MCF 10A (cell line): Measurements from ENCODE around the gene LRRC2. TPM values are rescaled to one million over a fixed set of nuclear protein-coding genes. Genes with fewer than 3 reads are reported as not detected.

Source experiments
- BruUV-seq: library from RNA; stranded (reverse); fragments of 400-500 nt; replicated peaks from 2 replicates; lab custom pipeline; 2021; lab: Mats Ljungman, UMichigan
- CTCF ChIA-PET: fragments of 300-600 bp; sonication (Branson Sonifier 250); formaldehyde crosslinking; extraction: SDS; loops from one replicate; lab custom pipeline; 2021; ENCODE audit warnings: antibody characterized with exemption, inconsistent platforms; lab: Yijun Ruan, JAX
- POLR2A ChIA-PET: fragments of 300-600, 350-650 bp; sonication (Branson Sonifier 250); formaldehyde crosslinking; extraction: SDS; loops from one replicate; lab custom pipeline; 2020; ENCODE audit warnings: antibody characterized with exemption, inconsistent platforms; lab: Yijun Ruan, JAX
- DNase-seq: peaks from one replicate; pipeline ENCODE4 v3.0.0-alpha.2; 2018; ENCODE audit not compliant: unreplicated experiment
- H3K27ac Mint-ChIP-seq: one replicate; pipeline ENCODE4 v1.8.0; 2022; ENCODE audit warnings: mild to moderate bottlenecking, low read depth, mixed read lengths; ENCODE audit not compliant: unreplicated experiment
- H3K27me3 Mint-ChIP-seq: one replicate; pipeline ENCODE4 v1.8.0; 2022; ENCODE audit warnings: mixed read lengths; ENCODE audit not compliant: insufficient read depth, unreplicated experiment
- H3K36me3 Mint-ChIP-seq: one replicate; pipeline ENCODE4 v1.8.0; 2022; ENCODE audit warnings: mild to moderate bottlenecking, moderate library complexity, mixed read lengths; ENCODE audit not compliant: insufficient read depth, unreplicated experiment
- H3K4me1 Mint-ChIP-seq: one replicate; pipeline ENCODE4 v1.8.0; 2022; ENCODE audit warnings: mixed read lengths; ENCODE audit not compliant: insufficient read depth, unreplicated experiment
- H3K4me3 Mint-ChIP-seq: one replicate; pipeline ENCODE4 v1.8.0; 2022; ENCODE audit warnings: mild to moderate bottlenecking, moderate library complexity, mixed read lengths; ENCODE audit not compliant: unreplicated experiment
- H3K9me3 Mint-ChIP-seq: one replicate; pipeline ENCODE4 v1.8.0; 2022; ENCODE audit warnings: mixed read lengths; ENCODE audit not compliant: unreplicated experiment
- CTCF ChIP-seq: fragments of 200-600 bp; IDR thresholded peaks from one replicate; pipeline ENCODE4 v1.8.0; 2022; ENCODE audit warnings: antibody characterized with exemption, mild to moderate bottlenecking; ENCODE audit not compliant: unreplicated experiment
- intact Hi-C: fragments of 100-400 bp; cut with micrococcal nuclease; formaldehyde crosslinking; loops from 2 replicates; pipeline ENCODE4 v1.14.1; 2022
- total RNA-seq: library from RNA; stranded (reverse); gene quantifications from 2 replicates; pipeline ENCODE4 v1.2.3, GENCODE V29; 2022

Gene LRRC2
- total RNA-seq, 1 experiment from 2014 or later = not detected

GRCh38 chr3:46491089-46492070 is 74.7 kb downstream of the LRRC2 start:
- CTCF ChIA-PET = interaction anchor here (0.6 to 0.8 kb wide), 2 partner anchors 158 to 417 kb away, joined by 3 to 4 read pairs; no protein-coding TSS in a partner anchor
- BruUV-seq = no TSS peak
- POLR2A ChIA-PET = interaction anchor here (0.7 kb wide), 1 partner anchor 211 kb away, joined by 3 read pairs; no protein-coding TSS in a partner anchor
- no peak for TF ChIP-seq CTCF
- Mint-ChIP-seq H3K36me3 (no peaks in the 10 kb centered on the region), H3K9me3 (no peaks in the 10 kb centered on the region), H3K27me3 (no peaks in the 10 kb centered on the region), H3K4me3 (no peak overlapping the region), H3K27ac (no peak overlapping the region), H3K4me1 (peaks cover 24% of the 10 kb centered on the region)
- intact Hi-C loops = no loop called here
- DNase-seq = no peak

GRCh38 chr3:46490338-46491084 is 75.6 kb downstream of the LRRC2 start:
- intact Hi-C loops = no loop called here
- POLR2A ChIA-PET = interaction anchor here (1.9 kb wide), 1 partner anchor 68 kb away, joined by 10 read pairs; no protein-coding TSS in a partner anchor
- H3K4me1 Mint-ChIP-seq = peaks cover 19% of the 10 kb centered on the region
- TF ChIP-seq CTCF = no peak
- CTCF ChIA-PET = interaction anchor here (0.6 to 4.2 kb wide), 12 partner anchors 10 to 418 kb away, joined by 3 to 71 read pairs (median 14); partner anchors contain the start of gene RTP3
- no TSS peak for BruUV-seq
- peak; percentile 39 for DNase-seq
- no peaks in the 10 kb centered on the region for H3K36me3 Mint-ChIP-seq
- H3K4me3 Mint-ChIP-seq = no peak overlapping the region
- no peaks in the 10 kb centered on the region for H3K9me3 Mint-ChIP-seq
- H3K27ac Mint-ChIP-seq = peak overlapping the region; percentile 16
- no peaks in the 10 kb centered on the region for H3K27me3 Mint-ChIP-seq

- peak; percentile 20 for DNase-seq
- TF ChIP-seq CTCF = no peak
- no TSS peak for BruUV-seq
- intact Hi-C loops = no loop called here
- Mint-ChIP-seq H3K27me3 (no peaks in the 10 kb centered on the region), H3K4me1 (peaks cover 19% of the 10 kb centered on the region), H3K4me3 (no peak overlapping the region), H3K9me3 (no peaks in the 10 kb centered on the region), H3K27ac (peak overlapping the region; percentile 16), H3K36me3 (no peaks in the 10 kb centered on the region)
- CTCF ChIA-PET = interaction anchor here (0.6 to 4.2 kb wide), 19 partner anchors 10 to 213 kb away, joined by 3 to 71 read pairs (median 8); partner anchors contain the start of gene RTP3
- POLR2A ChIA-PET = interaction anchor here (1.7 to 1.9 kb wide), 2 partner anchors 68 to 201 kb away, joined by 10 to 12 read pairs; no protein-coding TSS in a partner anchor
Observed at GRCh38 chr3:46489875-46490274, 76.2 kb downstream of the LRRC2 start.
